ENCODE results near the gene ARHGEF28. TPM values are rescaled to one million over a fixed set of nuclear protein-coding genes. Genes with fewer than 3 reads are reported as not detected.

The ARHGEF28 gene
- total and polyA plus RNA-seq, 2 of the 13 experiments (the other 11 are each of a cell fraction or from before 2014, with no cell fraction given), result 17.4 to 34.1 TPM

- peak; percentile 50; the same call in 1 of the 2 replicates for TF ChIP-seq ZNF609 (CRISPR knock-in tag; IDR thresholded peaks at IDR 0.05; ENCODE audit: borderline replicate concordance)
- TF ChIP-seq ZNF607 (CRISPR knock-in tag; IDR thresholded peaks at IDR 0.05; ENCODE audit: borderline replicate concordance), result no peak
- peak; percentile 24 for TF ChIP-seq ASH2L (IDR thresholded peaks at IDR 0.05; ENCODE audit: insufficient read length, low read depth, low read length)
- TF ChIP-seq NR2F6 (IDR thresholded peaks at IDR 0.05), result peak; percentile 60
- peak; percentile 26; the same call in 1 of the 2 replicates for TF ChIP-seq NR2F6 (CRISPR knock-in tag; IDR thresholded peaks at IDR 0.05)
- no peak for TF ChIP-seq CBX2 (IDR thresholded peaks at IDR 0.05; ENCODE audit: low read depth, low read length)
- TF ChIP-seq CBX2 (CRISPR knock-in tag; IDR thresholded peaks at IDR 0.05; ENCODE audit: low read depth), result no peak
- TF ChIP-seq ISL2 (CRISPR knock-in tag; IDR thresholded peaks at IDR 0.05), result peak; percentile 55
- TF ChIP-seq HOXA9 (CRISPR knock-in tag; IDR thresholded peaks at IDR 0.05; ENCODE audit: borderline replicate concordance), result no peak
- TF ChIP-seq, protein P1, sequence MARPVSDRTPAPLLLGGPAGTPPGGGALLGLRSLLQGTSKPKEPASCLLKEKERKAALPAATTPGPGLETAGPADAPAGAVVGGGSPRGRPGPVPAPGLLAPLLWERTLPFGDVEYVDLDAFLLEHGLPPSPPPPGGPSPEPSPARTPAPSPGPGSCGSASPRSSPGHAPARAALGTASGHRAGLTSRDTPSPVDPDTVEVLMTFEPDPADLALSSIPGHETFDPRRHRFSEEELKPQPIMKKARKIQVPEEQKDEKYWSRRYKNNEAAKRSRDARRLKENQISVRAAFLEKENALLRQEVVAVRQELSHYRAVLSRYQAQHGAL (CRISPR knock-in tag; IDR thresholded peaks at IDR 0.05; ENCODE audit: not compliant biosample characterization), result no peak
- TF ChIP-seq ZMYM2 (CRISPR knock-in tag; IDR thresholded peaks at IDR 0.05), result peak; percentile 58; the same call in 1 of the 2 replicates
- 0 out of 2 replicates have a peak, but pooled peaks have one; percentile 39 for TF ChIP-seq SALL1 (CRISPR knock-in tag; IDR thresholded peaks at IDR 0.05)
- TF ChIP-seq ARID3A (IDR thresholded peaks at IDR 0.05; ENCODE audit: low read depth, low read length), result 0 out of 2 replicates have a peak, but pooled peaks have one; percentile 51
- no peak for TF ChIP-seq SNRNP70 (IDR thresholded peaks at IDR 0.05; ENCODE audit: low read depth, low read length)
- TF ChIP-seq TCF7L2 (IDR thresholded peaks at IDR 0.05; ENCODE audit: low read depth, low read length), result no peak
- TF ChIP-seq ZNF17 (CRISPR knock-in tag; IDR thresholded peaks at IDR 0.05), result no peak
- TF ChIP-seq EP300 (IDR thresholded peaks at IDR 0.05; ENCODE audit: low read depth in 2 of 2, low read length in 2 of 2), result peak in 1 of 2 experiments; percentile 69; a peak in 2 of 4 replicates
- no peak for TF ChIP-seq EP300 (CRISPR knock-in tag; IDR thresholded peaks at IDR 0.05; ENCODE audit: borderline replicate concordance)
- TF ChIP-seq ZMYM3 (CRISPR knock-in tag; IDR thresholded peaks at IDR 0.05), result peak; percentile 45; the same call in 1 of the 2 replicates
- TF ChIP-seq CEBPB (IDR thresholded peaks at IDR 0.05; ENCODE audit: borderline replicate concordance, low read depth, low read length), result peak; percentile 48; the same call in 1 of the 2 replicates
These were observed 37.3 kb downstream of the ARHGEF28 start (continued) for GRCh38 chr5:73663161-73663859.
